Endometrial microvascular endothelial cells (primary cell): ENCODE data around the gene RNU6-1. TPM values are rescaled to one million over a fixed set of nuclear protein-coding genes. Genes with fewer than 3 reads are reported as not detected.

Experiments
- in situ Hi-C: cut with HindIII; loops from 2 replicates; pipeline ENCODE4 v1.10.0; 2017; ENCODE audit warnings: low sequenced_read_pairs, low pct_unique_long_range_greater_than_20kb; ENCODE audit errors: inconsistent ontology term
- total RNA-seq: library from RNA; depleted of rRNA; stranded (reverse); fragments of >200 nt; gene quantifications from one replicate; pipeline ENCODE4 v1.2.3, GENCODE V29; 2015; ENCODE audit errors: inconsistent ontology term

The RNU6-1 gene
- total RNA-seq, 1 donor from 2014 or later, result not detected

GRCh38 chr15:67861983-67862382, 22.1 kb upstream of the RNU6-1 start:
- in situ Hi-C loops, result no loop called here

GRCh38 chr15:67859331-67859946, 19.6 kb upstream of the RNU6-1 start:
- in situ Hi-C loops, result no loop called here

DNA sequence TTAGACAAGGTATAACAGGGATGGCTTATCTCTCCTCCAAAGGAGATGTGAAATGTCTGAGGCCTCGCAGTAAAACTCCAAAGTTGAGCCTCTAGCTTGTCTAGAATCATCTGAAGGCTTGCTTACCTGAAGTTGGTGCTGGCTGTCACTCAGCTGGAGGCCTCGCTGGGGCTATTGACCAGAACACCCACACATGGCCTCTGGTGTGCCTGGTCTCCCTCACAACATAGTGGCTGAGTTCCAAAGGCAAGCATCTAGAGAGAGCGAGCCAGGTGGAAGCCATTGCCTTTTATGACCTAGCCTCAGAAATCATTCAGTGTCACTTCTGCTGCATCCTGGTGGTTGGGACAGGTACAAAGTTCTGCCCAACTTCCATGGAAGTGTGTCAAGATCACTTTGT, 17.4 kb upstream of the RNU6-1 start:
- in situ Hi-C loops, result no loop called here

- in situ Hi-C loops, result no loop called here
Measured at GRCh38 chr15:67855842-67856241, 16.0 kb upstream of the RNU6-1 start.

- in situ Hi-C loops, result no loop called here
Measured at GRCh38 chr15:67854358-67854757, 14.5 kb upstream of the RNU6-1 start.

DNA sequence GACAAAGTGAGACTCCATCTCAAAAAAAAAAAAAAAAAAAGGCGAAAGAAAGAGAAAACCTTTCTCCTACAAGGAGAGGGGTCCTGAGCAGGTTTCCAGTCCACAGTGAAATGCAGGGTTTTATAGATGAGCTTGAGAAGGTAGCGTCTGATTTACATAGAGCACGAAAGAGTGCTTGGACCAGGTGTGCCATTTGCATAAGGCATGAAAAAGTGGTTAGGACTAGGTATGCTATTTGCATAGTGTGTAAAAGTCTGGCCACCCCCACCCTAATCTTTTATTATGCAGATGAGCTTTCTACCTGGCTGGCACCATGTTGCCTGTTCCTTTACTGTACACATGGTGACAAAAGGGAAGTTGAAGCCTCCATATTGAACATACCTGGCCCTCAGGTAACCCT, 13.6 kb upstream of the RNU6-1 start:
- in situ Hi-C loops, result no loop called here

- in situ Hi-C loops, result no loop called here
Measured at GRCh38 chr15:67852418-67852817, 12.6 kb upstream of the RNU6-1 start.

DNA sequence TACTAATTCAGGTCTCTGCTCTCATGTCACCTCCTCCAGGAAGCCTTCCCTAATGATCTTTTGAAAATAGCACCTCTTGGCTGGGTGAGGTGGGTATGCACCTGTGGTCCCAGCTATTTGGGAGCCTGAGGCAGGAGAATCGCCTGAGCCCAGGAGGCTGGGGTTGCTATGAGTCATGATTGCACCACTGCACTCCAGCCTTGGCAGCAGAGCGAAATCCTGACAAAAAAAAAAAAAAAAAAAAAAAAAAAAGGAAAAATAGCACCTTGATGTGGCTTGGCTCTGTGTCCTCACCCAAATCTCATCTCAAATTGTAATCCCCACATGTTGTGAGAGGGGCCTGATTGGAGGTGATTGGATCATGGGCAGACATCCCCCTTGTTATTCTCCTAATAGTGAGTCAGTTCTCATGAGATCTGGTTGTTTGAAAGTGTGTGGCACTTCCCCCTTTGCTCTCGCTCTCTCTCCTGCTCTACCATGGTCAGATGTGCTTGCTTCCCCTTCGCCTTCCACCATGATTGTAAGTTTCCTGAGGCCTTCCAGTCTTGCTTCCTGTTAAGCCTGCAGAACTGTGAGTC, 11.2 kb upstream of the RNU6-1 start:
- in situ Hi-C loops, result no loop called here

DNA sequence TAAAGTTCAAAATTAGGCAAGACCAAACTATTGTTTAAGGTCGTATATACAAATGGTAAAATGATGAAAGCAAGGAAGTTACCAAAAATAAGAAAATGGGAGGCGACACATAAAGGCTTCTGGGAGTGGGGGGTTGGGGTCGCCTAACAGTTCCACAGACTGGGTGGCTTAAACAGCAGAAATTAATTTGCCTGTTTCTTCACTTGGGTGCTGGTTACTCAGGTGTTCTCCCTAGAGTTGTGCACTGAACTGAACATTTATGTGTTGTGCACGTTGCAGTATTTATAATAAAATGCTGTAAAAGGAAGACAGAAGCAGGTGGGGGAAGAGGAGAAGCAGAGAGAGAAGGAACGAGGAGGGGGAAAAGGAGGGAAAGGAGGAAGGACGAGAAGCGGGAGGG, 10.5 kb upstream of the RNU6-1 start:
- in situ Hi-C loops, result no loop called here

- in situ Hi-C loops, result no loop called here
Measured at GRCh38 chr15:67849538-67849937, 9.7 kb upstream of the RNU6-1 start.

DNA sequence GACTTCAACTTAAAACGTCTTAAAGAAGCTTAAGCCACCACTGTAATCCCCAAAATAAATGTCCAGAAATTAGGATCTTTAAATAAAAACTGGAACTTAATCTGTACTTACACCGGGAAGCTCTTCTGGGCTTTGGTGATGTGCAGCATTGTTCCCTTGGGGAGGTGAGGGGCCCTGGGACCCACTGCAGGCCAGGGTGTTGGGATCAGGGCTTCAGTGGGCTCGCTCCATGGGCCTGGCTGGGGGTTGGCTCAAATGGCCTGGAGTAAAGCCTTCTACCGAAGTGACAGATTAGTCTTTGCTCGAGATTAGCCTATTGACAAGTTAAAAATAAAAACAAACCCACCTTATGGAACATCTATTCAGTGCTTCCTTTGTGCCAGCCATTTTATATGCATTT, 6.1 kb upstream of the RNU6-1 start:
- in situ Hi-C loops, result no loop called here

DNA sequence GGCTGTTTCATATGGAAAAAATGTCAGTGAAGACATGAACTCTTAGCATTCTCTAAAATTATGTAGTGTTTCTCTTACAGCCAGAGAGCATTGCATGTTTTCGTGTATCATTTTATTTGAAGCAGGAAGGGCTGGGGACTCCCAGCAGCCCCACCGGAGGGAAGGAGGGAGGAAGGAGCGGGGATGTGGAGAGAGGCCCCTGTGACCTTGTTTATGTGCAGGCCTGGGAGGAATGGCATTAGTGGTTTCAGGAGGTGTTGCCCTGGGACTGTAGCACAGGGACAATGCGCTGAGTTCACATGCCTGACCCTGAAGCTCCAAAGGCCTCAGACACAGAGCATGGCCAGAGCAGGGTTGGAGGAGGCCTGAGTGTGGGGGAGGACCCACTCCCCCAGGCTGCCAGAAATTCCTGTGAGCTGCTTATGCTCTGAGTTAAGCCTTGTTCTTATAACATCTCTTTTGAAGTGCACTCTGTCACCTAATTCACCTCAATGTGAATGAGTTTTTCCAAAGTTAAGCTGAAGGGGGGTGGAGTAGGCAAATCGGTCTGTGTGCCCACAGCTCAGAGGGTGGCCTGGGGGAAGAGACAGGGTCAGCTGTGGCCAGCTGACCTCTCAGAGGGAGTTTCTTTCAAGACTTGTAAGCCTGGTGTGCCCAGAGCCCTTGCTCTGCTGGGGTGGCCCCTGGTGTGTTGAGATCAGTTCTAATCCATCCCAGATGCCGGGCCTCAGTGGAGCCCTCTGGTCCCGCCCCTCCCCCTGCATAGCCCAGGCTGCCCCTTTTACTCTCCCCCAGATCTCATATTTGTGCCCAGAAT, 3.9 kb upstream of the RNU6-1 start:
- in situ Hi-C loops, result no loop called here

- in situ Hi-C loops, result no loop called here
Measured at GRCh38 chr15:67843092-67843501, 3.3 kb upstream of the RNU6-1 start.

DNA sequence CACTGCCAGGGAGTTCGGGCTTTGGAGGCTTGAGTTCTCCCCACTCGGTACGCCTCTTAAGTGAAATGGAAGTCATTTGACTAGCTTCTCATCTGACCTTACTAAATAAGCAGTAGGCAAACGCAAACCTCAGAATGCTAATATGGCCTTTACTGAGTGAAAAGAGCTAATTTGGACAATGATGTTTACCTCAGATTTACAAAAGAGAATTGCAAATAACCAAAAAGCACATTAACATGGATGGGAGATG, 1.6 kb upstream of the RNU6-1 start:
- in situ Hi-C loops, result no loop called here

- in situ Hi-C loops, result no loop called here
Measured at GRCh38 chr15:67840749-67841512, 1.1 kb upstream of the RNU6-1 start.

DNA sequence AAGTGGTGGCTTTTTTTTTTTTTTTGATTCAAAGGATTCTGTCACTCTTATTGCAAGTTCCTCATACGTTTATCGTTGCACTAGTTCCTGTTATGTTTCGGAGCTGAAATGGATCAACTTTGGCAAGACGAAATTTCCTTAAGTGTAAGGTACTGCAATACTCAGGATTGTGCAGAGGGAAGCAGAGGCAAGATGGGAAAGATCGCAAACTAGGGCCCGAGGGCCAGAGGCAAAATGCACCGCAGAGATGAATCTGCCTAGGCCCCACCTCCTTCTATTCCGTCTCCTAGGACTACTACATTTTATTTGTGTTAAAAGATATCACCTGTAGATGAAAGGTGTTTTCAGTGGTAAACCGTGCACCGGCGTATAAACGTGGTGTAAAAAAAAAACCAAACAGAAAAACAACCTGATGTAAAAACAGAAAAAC, 331 bp downstream of the RNU6-1 start:
- in situ Hi-C loops, result no loop called here

GRCh38 chr15:67838789-67839332, 984 bp downstream of the RNU6-1 start:
- in situ Hi-C loops, result no loop called here

DNA sequence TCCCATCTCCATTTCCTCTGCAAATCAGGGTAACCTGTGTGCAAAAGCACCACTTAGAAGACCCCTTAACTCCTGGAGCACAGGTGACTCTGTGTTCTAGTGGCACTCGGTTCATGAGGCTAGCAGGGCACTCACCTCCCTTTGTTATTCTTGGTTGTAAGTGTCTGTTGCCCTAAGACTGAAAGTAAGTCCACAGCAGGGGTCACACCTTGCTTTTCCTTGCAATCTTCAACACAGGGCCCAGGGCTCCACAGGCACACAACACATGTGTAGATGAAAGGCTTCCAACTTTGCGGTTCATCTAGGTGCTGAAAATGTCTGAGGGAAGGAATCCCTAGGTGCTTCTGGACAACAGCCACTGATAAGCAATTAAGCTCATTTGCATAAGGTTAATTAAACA, 2.9 kb downstream of the RNU6-1 start:
- in situ Hi-C loops, result no loop called here

GRCh38 chr15:67836477-67836876, 3.4 kb downstream of the RNU6-1 start:
- in situ Hi-C loops, result no loop called here

GRCh38 chr15:67836134-67836455, 3.8 kb downstream of the RNU6-1 start:
- in situ Hi-C loops, result no loop called here
